ENCODE measurements around the gene SMC1B. TPM values are rescaled to one million over a fixed set of nuclear protein-coding genes. Genes with fewer than 3 reads are reported as not detected.

Gene SMC1B
- total RNA-seq, 4 donors from 2014 or later = 0.13 TPM; not detected in 3

- Histone ChIP-seq H3K9me3 (no peaks in the 10 kb centered on the region), H3K27ac (no peak overlapping the region), H3K27me3 (no peaks in the 10 kb centered on the region), H3K36me3 (no peaks in the 10 kb centered on the region), H3K4me3 (replicated peaks in 1 of 3) (no peak overlapping the region), H3K4me1 (peaks cover 8 to 22% of the 10 kb centered on the region in 2 donors)
- WGBS, 2 donors = 90 to 95% methylated on average over 4 to 6 of the region's 6 CpGs
- TF ChIP-seq POLR2A (IDR thresholded peaks at IDR 0.05) = no peak
- TF ChIP-seq CTCF (IDR thresholded peaks at IDR 0.05) = no peak
- intact Hi-C loops (cut with DNase I) = loop anchor here (5.0 kb wide), 1 partner anchor 36 kb away; no protein-coding TSS in a partner anchor
- DNase-seq = no peak
Measured at GRCh38 chr22:45308391-45308956, 104.9 kb downstream of the SMC1B start.

GRCh38 chr22:45306139-45306538, 107.3 kb downstream of the SMC1B start:
- TF ChIP-seq POLR2A (IDR thresholded peaks at IDR 0.05) = no peak
- Histone ChIP-seq H3K27me3 (no peaks in the 10 kb centered on the region), H3K9me3 (no peaks in the 10 kb centered on the region), H3K4me3 (replicated peaks in 1 of 3) (no peak overlapping the region), H3K4me1 (peaks cover 6 to 15% of the 10 kb centered on the region in 2 donors), H3K36me3 (no peaks in the 10 kb centered on the region), H3K27ac (no peak overlapping the region)
- intact Hi-C loops (cut with DNase I) = loop anchor here (5.0 kb wide), 1 partner anchor 34 kb away; no protein-coding TSS in a partner anchor
- 89 to 94% methylated on average over 9 of the region's 9 CpGs for WGBS, 2 donors
- DNase-seq = no peak

- H3K9me3 ChIP-seq = no peaks in the 10 kb centered on the region
- no peak for DNase-seq
- peaks cover under 1 to 9% of the 10 kb centered on the region in 2 donors for H3K4me1 ChIP-seq
- no peaks in the 10 kb centered on the region for H3K36me3 ChIP-seq
- H3K4me3 ChIP-seq (replicated peaks in 1 of 3) = no peak overlapping the region
- TF ChIP-seq POLR2A (IDR thresholded peaks at IDR 0.05) = no peak
- TF ChIP-seq CTCF (IDR thresholded peaks at IDR 0.05) = no peak
- H3K27me3 ChIP-seq = no peaks in the 10 kb centered on the region
- 83 to 87% methylated on average over 6 of the region's 6 CpGs for WGBS, 2 donors
- H3K27ac ChIP-seq = no peak overlapping the region
- intact Hi-C loops (cut with DNase I) = loop anchor here (5.0 kb wide), 1 partner anchor 33 kb away; no protein-coding TSS in a partner anchor
Measured at GRCh38 chr22:45305456-45306075, 107.8 kb downstream of the SMC1B start.

- no peaks in the 10 kb centered on the region for H3K36me3 ChIP-seq
Measured at GRCh38 chr22:45304971-45305370, 108.4 kb downstream of the SMC1B start.

DNA sequence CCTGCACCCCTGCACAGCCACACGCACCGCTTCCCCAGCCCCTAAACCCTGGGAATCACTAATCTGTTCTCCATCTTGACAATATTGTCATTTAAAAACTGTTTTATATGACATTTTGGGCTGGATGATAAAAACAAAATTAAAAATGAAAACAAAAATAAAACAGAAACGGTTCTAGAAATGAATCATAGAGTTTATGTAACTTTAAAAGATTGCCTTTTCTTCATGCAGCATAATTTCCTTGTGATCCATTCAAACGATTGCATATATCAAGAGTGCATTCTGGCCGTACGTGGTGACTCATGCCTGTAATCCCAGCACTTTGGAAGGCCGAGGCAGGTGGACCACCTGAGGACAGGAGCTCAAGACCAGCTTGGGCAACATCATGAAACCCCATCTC, 110.2 kb downstream of the SMC1B start:
- H3K4me1 ChIP-seq = no peaks in the 10 kb centered on the region
- DNase-seq = no peak
- no peaks in the 10 kb centered on the region for H3K36me3 ChIP-seq
- no peaks in the 10 kb centered on the region for H3K27me3 ChIP-seq
- intact Hi-C loops (cut with DNase I) = no loop called here
- no peak overlapping the region for H3K27ac ChIP-seq
- no peak overlapping the region for H3K4me3 ChIP-seq (replicated peaks in 1 of 3)
- 77 to 85% methylated on average over 7 of the region's 7 CpGs for WGBS, 2 donors
- no peak for TF ChIP-seq CTCF (IDR thresholded peaks at IDR 0.05)
- TF ChIP-seq POLR2A (IDR thresholded peaks at IDR 0.05) = no peak
- no peaks in the 10 kb centered on the region for H3K9me3 ChIP-seq

More at GRCh38 chr22:45304971-45305370, 108.4 kb downstream of the SMC1B start:
- no peak overlapping the region for H3K27ac ChIP-seq
- H3K4me1 ChIP-seq = peaks cover 0 to 7% of the 10 kb centered on the region in 2 donors
- DNase-seq = no peak
- H3K9me3 ChIP-seq = no peaks in the 10 kb centered on the region
- no peaks in the 10 kb centered on the region for H3K27me3 ChIP-seq
- H3K4me3 ChIP-seq (replicated peaks in 1 of 3) = no peak overlapping the region
- 82 to 85% methylated on average over 6 of the region's 6 CpGs for WGBS, 2 donors
- intact Hi-C loops (cut with DNase I) = loop anchor here (5.0 kb wide), 1 partner anchor 33 kb away; no protein-coding TSS in a partner anchor
- TF ChIP-seq CTCF (IDR thresholded peaks at IDR 0.05) (no peak), POLR2A (IDR thresholded peaks at IDR 0.05) (no peak)

Data from thyroid gland (tissue), 4 donors.